ENCODE results near the gene OVAAL.

Gene OVAAL

DNA sequence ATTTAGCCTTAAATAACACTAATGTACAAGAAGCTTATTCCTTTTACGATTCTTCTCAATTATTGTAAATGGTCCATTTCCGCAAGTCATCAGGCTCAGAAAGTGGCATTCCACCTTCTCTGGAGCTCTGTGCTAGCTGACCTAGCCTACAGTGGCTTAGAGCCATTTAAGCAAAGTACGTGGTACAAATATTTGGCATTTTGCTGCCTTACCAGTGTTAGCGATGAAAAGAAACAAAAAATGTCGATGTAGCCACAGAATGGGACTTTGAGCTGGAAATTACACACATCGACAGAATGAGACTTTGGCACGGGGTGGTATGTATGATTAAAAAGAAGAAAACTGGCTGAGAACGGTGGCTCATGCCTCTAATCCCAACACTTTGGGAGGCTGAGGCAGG is 26.1 kb downstream of the OVAAL start:
- ChIA-PET POLR2A (interaction anchor here (1.0 kb wide), 1 partner anchor 22 kb away, joined by 3 read pairs; no protein-coding TSS in a partner anchor), CTCF (interaction anchor here (1.2 to 1.5 kb wide), 4 partner anchors 8 to 278 kb away, joined by 3 to 5 read pairs (median 4); no protein-coding TSS in a partner anchor)
- DNase-seq (ENCODE audit: low read depth, low spot score), result no peak
- TF ChIP-seq, protein P1, sequence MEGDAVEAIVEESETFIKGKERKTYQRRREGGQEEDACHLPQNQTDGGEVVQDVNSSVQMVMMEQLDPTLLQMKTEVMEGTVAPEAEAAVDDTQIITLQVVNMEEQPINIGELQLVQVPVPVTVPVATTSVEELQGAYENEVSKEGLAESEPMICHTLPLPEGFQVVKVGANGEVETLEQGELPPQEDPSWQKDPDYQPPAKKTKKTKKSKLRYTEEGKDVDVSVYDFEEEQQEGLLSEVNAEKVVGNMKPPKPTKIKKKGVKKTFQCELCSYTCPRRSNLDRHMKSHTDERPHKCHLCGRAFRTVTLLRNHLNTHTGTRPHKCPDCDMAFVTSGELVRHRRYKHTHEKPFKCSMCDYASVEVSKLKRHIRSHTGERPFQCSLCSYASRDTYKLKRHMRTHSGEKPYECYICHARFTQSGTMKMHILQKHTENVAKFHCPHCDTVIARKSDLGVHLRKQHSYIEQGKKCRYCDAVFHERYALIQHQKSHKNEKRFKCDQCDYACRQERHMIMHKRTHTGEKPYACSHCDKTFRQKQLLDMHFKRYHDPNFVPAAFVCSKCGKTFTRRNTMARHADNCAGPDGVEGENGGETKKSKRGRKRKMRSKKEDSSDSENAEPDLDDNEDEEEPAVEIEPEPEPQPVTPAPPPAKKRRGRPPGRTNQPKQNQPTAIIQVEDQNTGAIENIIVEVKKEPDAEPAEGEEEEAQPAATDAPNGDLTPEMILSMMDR (IDR thresholded peaks at IDR 0.05; ENCODE audit: insufficient read depth, low read length, missing control alignments), result no peak
- H3K4me3 ChIP-seq (ENCODE audit: low read depth, low read length), result no peak overlapping the region

DNA sequence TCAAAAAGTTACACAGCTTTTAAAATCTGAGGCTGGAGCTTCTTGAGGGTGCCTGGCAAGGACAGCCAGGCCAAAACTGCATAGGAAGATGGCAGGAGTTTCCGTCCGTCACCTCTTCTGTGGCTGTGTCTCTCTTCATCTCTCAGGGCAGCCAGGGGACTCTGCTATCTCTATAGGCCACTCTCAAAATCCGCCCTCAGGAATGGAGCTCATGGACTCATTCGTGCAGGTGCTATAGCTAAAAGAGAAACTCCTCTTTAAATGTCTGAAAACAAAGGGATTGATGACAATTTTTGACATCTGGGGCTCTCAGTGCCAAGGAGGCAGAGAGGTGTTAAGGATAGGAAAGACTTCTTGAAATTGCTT is 27.2 kb downstream of the OVAAL start:
- ChIA-PET CTCF (interaction anchor here (1.0 to 1.5 kb wide), 4 partner anchors 9 to 70 kb away, joined by 3 to 5 read pairs (median 4); no protein-coding TSS in a partner anchor), POLR2A (interaction anchor here (1.0 to 1.3 kb wide), 2 partner anchors 23 to 47 kb away, joined by 3 to 4 read pairs; no protein-coding TSS in a partner anchor)
- TF ChIP-seq, protein P1 (IDR thresholded peaks at IDR 0.05; ENCODE audit: insufficient read depth, low read length, missing control alignments), result no peak
- no peak for DNase-seq (ENCODE audit: low read depth, low spot score)
- no peak overlapping the region for H3K4me3 ChIP-seq (ENCODE audit: low read depth, low read length)

DNA sequence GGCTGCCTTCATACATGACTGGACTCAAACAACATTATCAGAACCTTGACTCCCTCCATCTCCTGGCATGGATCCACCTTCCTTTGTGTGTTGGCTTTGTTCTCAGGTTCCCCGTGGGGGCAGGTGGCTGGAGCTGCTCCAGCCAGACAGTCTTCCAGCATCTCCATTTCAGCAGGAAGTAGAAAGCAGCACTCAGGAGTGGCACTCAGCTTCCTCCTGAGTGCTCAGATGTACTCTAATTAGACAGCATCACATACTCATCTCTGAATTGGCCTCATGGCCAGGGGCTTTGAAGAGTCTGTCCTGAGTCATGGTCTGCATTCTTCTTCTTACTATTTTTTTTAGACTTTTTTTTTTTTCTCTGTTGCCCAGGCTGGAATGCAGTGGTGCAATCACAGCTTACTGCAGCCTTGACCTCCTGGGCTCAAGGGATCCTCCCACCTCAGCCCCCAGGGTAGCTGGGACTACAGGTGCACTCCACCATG is 27.9 kb downstream of the OVAAL start:
- H3K4me3 ChIP-seq (ENCODE audit: low read depth, low read length), result no peak overlapping the region
- ChIA-PET CTCF (interaction anchor here (0.9 kb wide), 1 partner anchor 15 kb away, joined by 3 read pairs; no protein-coding TSS in a partner anchor), POLR2A (interaction anchor here (1.3 kb wide), 1 partner anchor 46 kb away, joined by 4 read pairs; no protein-coding TSS in a partner anchor)
- DNase-seq (ENCODE audit: low read depth, low spot score), result peak; percentile 57
- TF ChIP-seq, protein P1 (IDR thresholded peaks at IDR 0.05; ENCODE audit: insufficient read depth, low read length, missing control alignments), result no peak

DNA sequence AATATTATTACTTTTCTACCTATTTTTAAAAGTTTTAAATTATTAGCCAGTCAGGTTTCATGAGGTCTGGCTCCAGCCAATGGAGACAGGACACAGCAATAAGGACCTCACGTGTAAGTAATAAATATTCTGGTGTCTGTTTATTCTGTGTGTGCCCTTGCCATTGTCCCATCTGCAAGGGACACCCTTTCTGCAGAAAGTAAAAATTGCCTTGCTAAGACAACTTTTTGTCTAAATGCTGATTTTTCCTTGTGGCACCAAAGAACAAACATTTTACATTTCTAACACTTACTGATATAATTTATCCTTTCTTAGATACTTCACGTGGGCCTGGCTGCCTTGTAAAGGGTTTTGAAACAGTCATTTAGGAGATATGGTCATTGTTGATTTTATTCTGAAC is 29.4 kb downstream of the OVAAL start:
- DNase-seq (ENCODE audit: low read depth, low spot score), result no peak
- no peak overlapping the region for H3K4me3 ChIP-seq (ENCODE audit: low read depth, low read length)
- POLR2A ChIA-PET, result no interaction called here
- TF ChIP-seq, protein P1 (IDR thresholded peaks at IDR 0.05; ENCODE audit: insufficient read depth, low read length, missing control alignments), result no peak
- CTCF ChIA-PET, result interaction anchor here (1.0 kb wide), 1 partner anchor 274 kb away, joined by 3 read pairs; no protein-coding TSS in a partner anchor

DNA sequence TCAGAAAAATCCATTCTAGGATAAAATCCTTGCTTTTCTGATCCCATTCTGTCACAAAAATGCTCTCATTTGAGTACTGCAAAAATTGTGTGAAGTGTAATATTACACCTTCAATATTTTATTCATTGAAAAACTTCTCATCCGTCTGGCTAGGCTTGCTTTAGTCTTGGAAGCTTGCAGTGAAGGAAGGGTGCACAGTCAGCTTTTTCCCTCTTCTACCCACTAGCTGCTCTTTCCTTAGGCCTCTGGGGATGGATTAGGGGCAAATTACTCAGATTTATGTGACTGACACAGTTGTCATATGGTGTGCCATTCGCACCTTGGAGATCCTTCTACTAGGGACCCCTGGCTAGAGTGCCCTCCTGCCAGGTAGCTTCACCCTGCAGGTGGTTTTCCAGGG is 32.1 kb downstream of the OVAAL start:
- ChIA-PET CTCF (interaction anchor here (1.1 kb wide), 1 partner anchor 17 kb away, joined by 3 read pairs; no protein-coding TSS in a partner anchor), POLR2A (no interaction called here)
- TF ChIP-seq, protein P1 (IDR thresholded peaks at IDR 0.05; ENCODE audit: insufficient read depth, low read length, missing control alignments), result no peak
- no peak for DNase-seq (ENCODE audit: low read depth, low spot score)
- H3K4me3 ChIP-seq (ENCODE audit: low read depth, low read length), result no peak overlapping the region

- POLR2A ChIA-PET, result no interaction called here
- no peak for DNase-seq (ENCODE audit: low read depth, low spot score)
- CTCF ChIA-PET, result no interaction called here
- TF ChIP-seq, protein P1 (IDR thresholded peaks at IDR 0.05; ENCODE audit: insufficient read depth, low read length, missing control alignments), result no peak
- no peak overlapping the region for H3K4me3 ChIP-seq (ENCODE audit: low read depth, low read length)
Observed at GRCh38 chr1:180593382-180593781, 34.6 kb downstream of the OVAAL start.
